BE2C (cell line): ENCODE data around the gene CPEB3.

ENCODE experiments used
- DNase-seq: peaks from one replicate; pipeline ENCODE4 v3.0.0-alpha.2; 2020
- H3K27me3 ChIP-seq: fragments of 250-450 bp; sonication (Bioruptor Pico); 2 replicates; pipeline ENCODE4 v1.5.1; 2020; ENCODE audit warnings: mild to moderate bottlenecking
- H3K36me3 ChIP-seq: fragments of 250-450 bp; sonication (Bioruptor Pico); 2 replicates; pipeline ENCODE4 v1.5.1; 2020; ENCODE audit warnings: mild to moderate bottlenecking
- H3K4me1 ChIP-seq: fragments of 250-450 bp; sonication (Bioruptor Pico); 2 replicates; pipeline ENCODE4 v1.5.1; 2020
- H3K4me3 ChIP-seq: 2 replicates; pipeline ENCODE4 v1.5.1; 2011; ENCODE audit warnings: low read depth, low read length
- H3K9me3 ChIP-seq: fragments of 250-450 bp; sonication (Bioruptor Pico); 2 replicates; pipeline ENCODE4 v1.5.1; 2020
- CTCF ChIP-seq: IDR thresholded peaks from 2 replicates; pipeline ENCODE4 v1.5.1; 2012; ENCODE audit warnings: mild to moderate bottlenecking, low read depth, low read length

Gene CPEB3

DNA sequence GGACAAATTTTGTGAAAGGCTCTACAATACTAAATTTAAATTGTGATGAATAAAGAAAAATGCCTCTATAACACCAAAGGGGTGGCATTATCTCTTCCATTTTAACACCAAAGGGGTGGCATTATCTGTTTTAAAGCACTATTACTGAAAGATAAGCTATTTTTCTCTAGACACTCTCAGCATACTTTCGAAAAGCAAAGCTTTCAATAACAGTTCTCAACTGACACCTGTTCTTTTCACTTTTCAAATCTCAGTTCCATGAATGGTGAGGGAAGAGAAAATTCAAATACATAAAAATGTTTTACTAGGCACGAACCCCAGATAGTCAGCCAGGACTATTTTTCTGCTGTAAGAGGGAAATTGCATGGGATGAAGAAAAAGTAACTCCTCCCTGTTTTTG lies 103.8 kb downstream of the CPEB3 start:
- no peaks in the 10 kb centered on the region for H3K27me3 ChIP-seq
- TF ChIP-seq CTCF = no peak
- DNase-seq = no peak
- peaks cover 2% of the 10 kb centered on the region; the same call in 1 of the 2 replicates for H3K4me1 ChIP-seq
- H3K36me3 ChIP-seq = no peaks in the 10 kb centered on the region
- H3K4me3 ChIP-seq = no peak overlapping the region
- H3K9me3 ChIP-seq = no peaks in the 10 kb centered on the region

DNA sequence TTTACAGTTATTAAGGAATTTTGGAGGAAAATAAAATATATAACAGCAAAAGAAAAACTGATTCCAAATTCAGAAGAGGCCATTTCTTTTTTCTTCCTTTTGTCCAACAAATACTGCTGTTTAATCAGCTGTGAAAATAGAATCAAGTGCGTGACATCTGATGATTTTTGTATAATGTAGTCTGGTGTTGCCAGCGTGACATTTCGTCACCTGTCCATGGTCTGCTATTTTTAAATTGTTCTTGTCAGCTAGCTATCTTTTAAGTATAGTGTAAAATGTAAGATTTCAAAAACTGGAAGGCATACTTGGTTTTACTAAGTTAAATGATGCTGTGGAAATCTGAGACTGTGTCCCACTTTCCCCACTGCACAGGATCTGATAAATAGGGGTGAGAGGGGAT lies 105.9 kb downstream of the CPEB3 start:
- Histone ChIP-seq H3K9me3 (no peaks in the 10 kb centered on the region), H3K4me3 (no peak overlapping the region), H3K36me3 (no peaks in the 10 kb centered on the region), H3K4me1 (peaks cover 9% of the 10 kb centered on the region), H3K27me3 (no peaks in the 10 kb centered on the region)
- TF ChIP-seq CTCF = no peak
- DNase-seq = no peak

DNA sequence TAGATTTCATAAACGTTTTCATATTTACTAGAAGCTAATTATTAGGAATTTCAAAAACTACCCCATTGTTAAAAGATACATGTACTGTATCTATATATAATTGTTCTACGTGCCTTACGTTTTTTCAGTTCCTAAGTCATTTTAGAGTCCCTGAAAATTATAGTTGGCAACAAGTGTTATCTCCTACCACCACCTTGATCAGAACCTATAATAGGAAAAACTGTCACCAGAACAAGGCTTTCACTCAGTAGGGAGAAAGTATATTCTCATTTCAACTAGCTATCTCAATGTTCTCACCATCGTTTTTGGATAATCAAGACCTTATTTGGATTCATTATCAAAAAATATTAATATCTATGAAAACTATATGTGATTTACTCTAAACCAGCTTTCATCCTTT lies 107.7 kb downstream of the CPEB3 start:
- no peak for DNase-seq
- Histone ChIP-seq H3K9me3 (no peaks in the 10 kb centered on the region), H3K4me3 (no peak overlapping the region), H3K36me3 (no peaks in the 10 kb centered on the region), H3K27me3 (no peaks in the 10 kb centered on the region), H3K4me1 (peaks cover 9% of the 10 kb centered on the region)
- TF ChIP-seq CTCF = no peak

- peak; percentile 46 for TF ChIP-seq CTCF
- DNase-seq = no peak
- no peaks in the 10 kb centered on the region for H3K36me3 ChIP-seq
- H3K9me3 ChIP-seq = no peaks in the 10 kb centered on the region
- H3K4me1 ChIP-seq = peaks cover 9% of the 10 kb centered on the region
- H3K4me3 ChIP-seq = no peak overlapping the region
- H3K27me3 ChIP-seq = no peaks in the 10 kb centered on the region
Observed at GRCh38 chr10:92181575-92181974, 109.3 kb downstream of the CPEB3 start.

GRCh38 chr10:92180399-92180798 lies 110.5 kb downstream of the CPEB3 start:
- Histone ChIP-seq H3K4me3 (no peak overlapping the region), H3K36me3 (no peaks in the 10 kb centered on the region), H3K9me3 (no peaks in the 10 kb centered on the region), H3K4me1 (peaks cover 9% of the 10 kb centered on the region), H3K27me3 (no peaks in the 10 kb centered on the region)
- DNase-seq = no peak
- no peak for TF ChIP-seq CTCF

DNA sequence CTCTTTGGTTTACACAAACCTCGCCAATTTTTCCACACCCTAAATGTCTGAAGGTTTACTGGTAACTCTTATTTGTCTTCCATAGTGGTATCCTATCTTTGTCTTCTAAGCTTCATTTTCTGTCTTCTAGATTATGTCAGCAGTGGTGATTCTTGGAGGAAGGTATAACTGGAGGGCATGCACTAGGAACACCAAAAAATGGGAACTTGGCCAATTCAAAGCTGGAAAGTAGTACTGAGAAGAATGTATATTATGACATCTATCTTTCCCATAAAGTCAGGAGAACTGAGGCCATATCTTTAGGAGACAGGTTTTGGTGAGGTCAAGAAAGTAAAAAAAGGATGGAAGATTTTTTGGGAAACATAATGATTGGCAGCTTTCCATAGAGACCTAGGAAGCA lies 113.3 kb downstream of the CPEB3 start:
- no peak for TF ChIP-seq CTCF
- H3K9me3 ChIP-seq = no peaks in the 10 kb centered on the region
- H3K27me3 ChIP-seq = no peaks in the 10 kb centered on the region
- DNase-seq = no peak
- H3K4me1 ChIP-seq = peaks cover 9% of the 10 kb centered on the region
- H3K4me3 ChIP-seq = no peak overlapping the region
- H3K36me3 ChIP-seq = no peaks in the 10 kb centered on the region
